Stimulated activated CD4-positive, alpha-beta T cell treated with anti-CD3 and anti-CD28 coated beads, Interleukin-4, amount 100 ng/mL, for 48 hours (primary cell): ENCODE data around the gene UPK3A.
"Not testable (repeated sequence)": the region's sequence is repeated elsewhere in the genome, so short reads cannot be mapped to it uniquely, and the experiment has no call there.

Experiments used
- DNase-seq, 2 donors: peaks; one replicate each; pipeline ENCODE4 v3.0.0-alpha.2; 2020; ENCODE audit warnings: low read depth in 2 of 2

The UPK3A gene

GRCh38 chr22:45309422-45310227 lies 24.9 kb downstream of the UPK3A start, which contains the start of gene FAM118A:
Gene FAM118A (plus strand): TSS chr22:45309934. CDS start chr22:45322380, 12,446 bp downstream.
- peak; percentile 90 to 98 for DNase-seq

GRCh38 chr22:45310331-45310976 lies 25.7 kb downstream of the UPK3A start:
- no peak for DNase-seq

GRCh38 chr22:45310977-45311531 lies 26.3 kb downstream of the UPK3A start:
- DNase-seq = no peak

- no peak for DNase-seq
Measured at GRCh38 chr22:45312415-45312814, 27.7 kb downstream of the UPK3A start.

- no peak for DNase-seq
Measured at GRCh38 chr22:45312856-45313255, 28.1 kb downstream of the UPK3A start.

GRCh38 chr22:45314054-45314721 lies 29.4 kb downstream of the UPK3A start:
- DNase-seq = no peak

GRCh38 chr22:45314786-45315185 lies 30.0 kb downstream of the UPK3A start:
- DNase-seq = no peak

GRCh38 chr22:45316796-45317526 lies 32.2 kb downstream of the UPK3A start:
- DNase-seq = no peak

- no peak for DNase-seq
Measured at GRCh38 chr22:45317551-45318167, 32.9 kb downstream of the UPK3A start.

- peak; percentile 74 to 78 for DNase-seq
Measured at GRCh38 chr22:45318168-45318557, 33.4 kb downstream of the UPK3A start.

GRCh38 chr22:45318558-45319323 lies 34.0 kb downstream of the UPK3A start:
- DNase-seq = no peak

GRCh38 chr22:45319324-45319685 lies 34.6 kb downstream of the UPK3A start:
- no peak for DNase-seq

GRCh38 chr22:45320357-45320976 lies 35.7 kb downstream of the UPK3A start:
- no peak for DNase-seq

- no peak for DNase-seq
Measured at GRCh38 chr22:45321827-45322226, 37.1 kb downstream of the UPK3A start.

GRCh38 chr22:45322873-45323525 lies 38.2 kb downstream of the UPK3A start:
- no peak for DNase-seq

- DNase-seq = no peak
Measured at GRCh38 chr22:45323695-45324094, 38.9 kb downstream of the UPK3A start.

GRCh38 chr22:45324311-45324711 lies 39.6 kb downstream of the UPK3A start:
- DNase-seq = no peak

- not testable (repeated sequence) for DNase-seq
Measured at GRCh38 chr22:45328261-45328660, 43.5 kb downstream of the UPK3A start.

- DNase-seq = no peak
Measured at GRCh38 chr22:45328822-45329529, 44.2 kb downstream of the UPK3A start.
